MCF 10A (cell line): ENCODE measurements around the gene TBR1. TPM values are rescaled to one million over a fixed set of nuclear protein-coding genes. Genes with fewer than 3 reads are reported as not detected.

Source experiments
- BruUV-seq: library from RNA; stranded (reverse); fragments of 400-500 nt; replicated peaks from 2 replicates; lab custom pipeline; 2021; lab: Mats Ljungman, UMichigan
- CTCF ChIA-PET: fragments of 300-600 bp; sonication (Branson Sonifier 250); formaldehyde crosslinking; extraction: SDS; loops from one replicate; lab custom pipeline; 2021; ENCODE audit warnings: antibody characterized with exemption, inconsistent platforms; lab: Yijun Ruan, JAX
- POLR2A ChIA-PET: fragments of 300-600, 350-650 bp; sonication (Branson Sonifier 250); formaldehyde crosslinking; extraction: SDS; loops from one replicate; lab custom pipeline; 2020; ENCODE audit warnings: antibody characterized with exemption, inconsistent platforms; lab: Yijun Ruan, JAX
- DNase-seq: peaks from one replicate; pipeline ENCODE4 v3.0.0-alpha.2; 2018; ENCODE audit not compliant: unreplicated experiment
- H3K27ac Mint-ChIP-seq: one replicate; pipeline ENCODE4 v1.8.0; 2022; ENCODE audit warnings: mild to moderate bottlenecking, low read depth, mixed read lengths; ENCODE audit not compliant: unreplicated experiment
- H3K27me3 Mint-ChIP-seq: one replicate; pipeline ENCODE4 v1.8.0; 2022; ENCODE audit warnings: mixed read lengths; ENCODE audit not compliant: insufficient read depth, unreplicated experiment
- H3K36me3 Mint-ChIP-seq: one replicate; pipeline ENCODE4 v1.8.0; 2022; ENCODE audit warnings: mild to moderate bottlenecking, moderate library complexity, mixed read lengths; ENCODE audit not compliant: insufficient read depth, unreplicated experiment
- H3K4me1 Mint-ChIP-seq: one replicate; pipeline ENCODE4 v1.8.0; 2022; ENCODE audit warnings: mixed read lengths; ENCODE audit not compliant: insufficient read depth, unreplicated experiment
- H3K4me3 Mint-ChIP-seq: one replicate; pipeline ENCODE4 v1.8.0; 2022; ENCODE audit warnings: mild to moderate bottlenecking, moderate library complexity, mixed read lengths; ENCODE audit not compliant: unreplicated experiment
- H3K9me3 Mint-ChIP-seq: one replicate; pipeline ENCODE4 v1.8.0; 2022; ENCODE audit warnings: mixed read lengths; ENCODE audit not compliant: unreplicated experiment
- intact Hi-C: fragments of 100-400 bp; cut with micrococcal nuclease; formaldehyde crosslinking; loops from 2 replicates; pipeline ENCODE4 v1.14.1; 2022
- total RNA-seq: library from RNA; stranded (reverse); gene quantifications from 2 replicates; pipeline ENCODE4 v1.2.3, GENCODE V29; 2022
- TF ChIP-seq, protein P1 (sequence below): fragments of 200-600 bp; IDR thresholded peaks from one replicate; pipeline ENCODE4 v1.8.0; 2022; ENCODE audit warnings: antibody characterized with exemption, mild to moderate bottlenecking; ENCODE audit not compliant: unreplicated experiment

Gene TBR1
- total RNA-seq, 1 experiment from 2014 or later = 0.26 TPM

DNA sequence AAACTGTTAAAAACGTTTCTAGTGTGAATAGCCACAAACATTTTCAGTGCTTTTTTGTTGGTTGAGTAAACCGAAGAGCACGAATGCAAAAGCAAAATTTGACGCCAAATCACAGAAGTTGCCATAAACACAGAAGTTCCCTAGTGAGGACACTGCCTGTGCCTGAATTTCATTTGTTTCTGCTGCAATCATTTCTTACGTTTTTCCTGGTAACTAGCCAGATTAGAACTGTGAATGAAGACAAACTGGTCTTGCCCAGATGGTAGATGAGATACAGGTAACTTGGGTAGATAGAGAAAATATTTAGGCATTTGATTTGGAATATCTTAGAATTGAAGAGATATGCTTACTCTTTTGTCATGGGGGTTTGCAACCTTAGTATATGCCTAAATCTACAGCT lies 9.8 kb upstream of the TBR1 start:
- H3K4me3 Mint-ChIP-seq = no peak overlapping the region
- no peaks in the 10 kb centered on the region for H3K27me3 Mint-ChIP-seq
- ChIA-PET CTCF (no interaction called here), POLR2A (no interaction called here)
- no peak overlapping the region for H3K27ac Mint-ChIP-seq
- no peaks in the 10 kb centered on the region for H3K9me3 Mint-ChIP-seq
- BruUV-seq = no TSS peak
- intact Hi-C loops = no loop called here
- TF ChIP-seq, protein P1, sequence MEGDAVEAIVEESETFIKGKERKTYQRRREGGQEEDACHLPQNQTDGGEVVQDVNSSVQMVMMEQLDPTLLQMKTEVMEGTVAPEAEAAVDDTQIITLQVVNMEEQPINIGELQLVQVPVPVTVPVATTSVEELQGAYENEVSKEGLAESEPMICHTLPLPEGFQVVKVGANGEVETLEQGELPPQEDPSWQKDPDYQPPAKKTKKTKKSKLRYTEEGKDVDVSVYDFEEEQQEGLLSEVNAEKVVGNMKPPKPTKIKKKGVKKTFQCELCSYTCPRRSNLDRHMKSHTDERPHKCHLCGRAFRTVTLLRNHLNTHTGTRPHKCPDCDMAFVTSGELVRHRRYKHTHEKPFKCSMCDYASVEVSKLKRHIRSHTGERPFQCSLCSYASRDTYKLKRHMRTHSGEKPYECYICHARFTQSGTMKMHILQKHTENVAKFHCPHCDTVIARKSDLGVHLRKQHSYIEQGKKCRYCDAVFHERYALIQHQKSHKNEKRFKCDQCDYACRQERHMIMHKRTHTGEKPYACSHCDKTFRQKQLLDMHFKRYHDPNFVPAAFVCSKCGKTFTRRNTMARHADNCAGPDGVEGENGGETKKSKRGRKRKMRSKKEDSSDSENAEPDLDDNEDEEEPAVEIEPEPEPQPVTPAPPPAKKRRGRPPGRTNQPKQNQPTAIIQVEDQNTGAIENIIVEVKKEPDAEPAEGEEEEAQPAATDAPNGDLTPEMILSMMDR = no peak
- no peak for DNase-seq
- H3K36me3 Mint-ChIP-seq = peaks cover 19% of the 10 kb centered on the region
- peaks cover 6% of the 10 kb centered on the region for H3K4me1 Mint-ChIP-seq

DNA sequence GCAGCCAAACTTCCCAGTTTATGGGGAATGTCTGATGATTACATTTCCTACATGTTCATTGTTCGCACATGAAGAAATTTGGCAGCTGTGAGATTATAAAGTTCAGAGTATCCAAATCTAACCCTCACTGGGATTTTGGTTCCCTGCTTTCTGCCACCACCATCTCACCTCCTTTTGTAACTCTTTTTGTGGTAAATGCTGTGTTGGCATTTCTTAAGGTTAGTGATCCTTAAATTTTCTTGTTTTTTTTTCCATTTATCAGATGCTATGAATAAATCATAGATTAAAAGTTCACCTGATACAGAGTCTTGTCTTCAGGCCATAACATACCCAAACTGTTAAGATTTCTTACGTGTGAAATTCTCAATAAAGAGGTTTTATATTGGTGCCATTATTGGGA lies 8.5 kb upstream of the TBR1 start:
- peaks cover 6% of the 10 kb centered on the region for H3K4me1 Mint-ChIP-seq
- intact Hi-C loops = no loop called here
- DNase-seq = no peak
- TF ChIP-seq, protein P1 = no peak
- ChIA-PET POLR2A (interaction anchor here (0.7 kb wide), 2 partner anchors 30 to 685 kb away, joined by 3 read pairs; no protein-coding TSS in a partner anchor), CTCF (interaction anchor here (0.6 kb wide), 1 partner anchor 1668 kb away, joined by 4 read pairs; no protein-coding TSS in a partner anchor)
- no peaks in the 10 kb centered on the region for H3K27me3 Mint-ChIP-seq
- H3K27ac Mint-ChIP-seq = no peak overlapping the region
- no peak overlapping the region for H3K4me3 Mint-ChIP-seq
- no TSS peak for BruUV-seq
- H3K36me3 Mint-ChIP-seq = peaks cover 14% of the 10 kb centered on the region
- H3K9me3 Mint-ChIP-seq = no peaks in the 10 kb centered on the region

GRCh38 chr2:161409308-161409907 lies 6.7 kb upstream of the TBR1 start:
- TF ChIP-seq, protein P1 = no peak
- DNase-seq = no peak
- peaks cover 6% of the 10 kb centered on the region for H3K4me1 Mint-ChIP-seq
- H3K4me3 Mint-ChIP-seq = no peak overlapping the region
- POLR2A ChIA-PET = no interaction called here
- no TSS peak for BruUV-seq
- intact Hi-C loops = no loop called here
- peaks cover 14% of the 10 kb centered on the region for H3K36me3 Mint-ChIP-seq
- H3K27me3 Mint-ChIP-seq = no peaks in the 10 kb centered on the region
- no peak overlapping the region for H3K27ac Mint-ChIP-seq
- H3K9me3 Mint-ChIP-seq = no peaks in the 10 kb centered on the region
- CTCF ChIA-PET = no interaction called here

- peaks cover 14% of the 10 kb centered on the region for H3K4me1 Mint-ChIP-seq
- intact Hi-C loops = no loop called here
- H3K27ac Mint-ChIP-seq = no peak overlapping the region
- no peak for DNase-seq
- ChIA-PET CTCF (no interaction called here), POLR2A (interaction anchor here (0.6 kb wide), 1 partner anchor 174 kb away, joined by 3 read pairs; no protein-coding TSS in a partner anchor)
- TF ChIP-seq, protein P1 = no peak
- H3K27me3 Mint-ChIP-seq = peaks cover 24% of the 10 kb centered on the region
- H3K9me3 Mint-ChIP-seq = no peaks in the 10 kb centered on the region
- peaks cover 16% of the 10 kb centered on the region for H3K36me3 Mint-ChIP-seq
- H3K4me3 Mint-ChIP-seq = no peak overlapping the region
- BruUV-seq = no TSS peak
Observed at GRCh38 chr2:161412346-161412745, 3.8 kb upstream of the TBR1 start.
